ENCODE results near the gene M1AP. TPM values are rescaled to one million over a fixed set of nuclear protein-coding genes. Genes with fewer than 3 reads are reported as not detected.

The M1AP gene
- polyA plus RNA-seq, 1 of the 3 experiments (the other 2 are of a cell fraction): 0.02 TPM

DNA sequence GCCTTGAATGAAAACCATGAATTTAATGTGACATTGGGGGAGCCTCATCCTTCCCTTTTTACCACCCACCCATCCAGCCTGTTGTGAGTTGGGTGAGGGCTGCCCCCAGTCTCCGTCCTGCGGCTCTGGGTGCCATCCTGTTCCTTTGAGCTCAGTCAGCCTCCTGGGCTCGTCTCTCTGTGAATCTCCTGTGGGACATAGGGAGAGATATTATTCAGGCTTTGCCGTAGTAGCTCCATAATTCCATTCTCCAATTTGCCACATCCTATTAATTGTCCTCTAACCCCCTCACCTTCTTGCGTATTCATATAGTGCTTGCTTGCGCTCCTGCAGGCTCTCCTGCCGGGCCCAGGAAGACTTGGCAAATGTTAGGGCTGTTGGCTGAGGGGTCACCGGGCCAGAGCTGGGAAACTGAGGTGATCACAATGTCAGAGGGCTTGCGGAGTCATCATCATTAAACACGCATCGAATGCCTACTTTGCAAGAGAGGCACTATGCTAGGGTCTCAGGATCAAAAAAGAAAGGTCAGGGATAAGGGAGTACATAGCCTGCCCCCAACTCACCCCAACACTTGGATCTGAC, 121.4 kb downstream of the M1AP start:
- Histone ChIP-seq H3K27me3 (ENCODE audit: insufficient read depth) (no peaks in the 10 kb centered on the region), H3K4me2 (no peak overlapping the region), H3K9ac (no peak overlapping the region), H3K4me1 (ENCODE audit: control insufficient read depth in 1 of 2, insufficient read depth in 2 of 2, low read depth in 1 of 2, low read length in 1 of 2) (peaks cover 13 to 23% of the 10 kb centered on the region in 2 experiments), H3K27ac (ENCODE audit: low read depth in 2 of 2, low read length in 1 of 2) (no peak overlapping the region), H4K20me1 (ENCODE audit: insufficient read depth) (no peaks in the 10 kb centered on the region), H3K36me3 (replicated peaks in 1 of 2; ENCODE audit: control insufficient read depth in 1 of 2, insufficient read depth in 2 of 2, low read length in 1 of 2) (peaks cover 22 to 31% of the 10 kb centered on the region in 2 experiments), H3F3A (replicated peaks; ENCODE audit: insufficient read depth) (peaks cover 2% of the 10 kb centered on the region), H3K79me2 (ENCODE audit: insufficient read depth) (peaks cover 43% of the 10 kb centered on the region), H3K4me3 (ENCODE audit: low read depth in 2 of 2, low read length in 1 of 2) (no peak overlapping the region), H3K9me3 (no peaks in the 10 kb centered on the region), H3K9me2 (no peaks in the 10 kb centered on the region), H2AFZ (ENCODE audit: low read depth) (no peak overlapping the region)
- TF ChIP-seq, protein P1, sequence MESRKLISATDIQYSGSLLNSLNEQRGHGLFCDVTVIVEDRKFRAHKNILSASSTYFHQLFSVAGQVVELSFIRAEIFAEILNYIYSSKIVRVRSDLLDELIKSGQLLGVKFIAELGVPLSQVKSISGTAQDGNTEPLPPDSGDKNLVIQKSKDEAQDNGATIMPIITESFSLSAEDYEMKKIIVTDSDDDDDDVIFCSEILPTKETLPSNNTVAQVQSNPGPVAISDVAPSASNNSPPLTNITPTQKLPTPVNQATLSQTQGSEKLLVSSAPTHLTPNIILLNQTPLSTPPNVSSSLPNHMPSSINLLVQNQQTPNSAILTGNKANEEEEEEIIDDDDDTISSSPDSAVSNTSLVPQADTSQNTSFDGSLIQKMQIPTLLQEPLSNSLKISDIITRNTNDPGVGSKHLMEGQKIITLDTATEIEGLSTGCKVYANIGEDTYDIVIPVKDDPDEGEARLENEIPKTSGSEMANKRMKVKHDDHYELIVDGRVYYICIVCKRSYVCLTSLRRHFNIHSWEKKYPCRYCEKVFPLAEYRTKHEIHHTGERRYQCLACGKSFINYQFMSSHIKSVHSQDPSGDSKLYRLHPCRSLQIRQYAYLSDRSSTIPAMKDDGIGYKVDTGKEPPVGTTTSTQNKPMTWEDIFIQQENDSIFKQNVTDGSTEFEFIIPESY (IDR thresholded peaks at IDR 0.05; ENCODE audit: borderline replicate concordance, low read depth): no peak
- no peak for TF ChIP-seq GABPA (IDR thresholded peaks at IDR 0.05; ENCODE audit: low read depth)
- TF ChIP-seq NFIC (IDR thresholded peaks at IDR 0.05; ENCODE audit: borderline replicate concordance): no peak
- TF ChIP-seq EZH2phosphoT487 (IDR thresholded peaks at IDR 0.05; ENCODE audit: borderline replicate concordance, low read depth): no peak
- TF ChIP-seq RCOR1 (IDR thresholded peaks at IDR 0.05; ENCODE audit: low read length): no peak
- no peak for TF ChIP-seq TCF12 (IDR thresholded peaks at IDR 0.05)
- TF ChIP-seq JUND (IDR thresholded peaks at IDR 0.05): no peak
- TF ChIP-seq, protein P2, sequence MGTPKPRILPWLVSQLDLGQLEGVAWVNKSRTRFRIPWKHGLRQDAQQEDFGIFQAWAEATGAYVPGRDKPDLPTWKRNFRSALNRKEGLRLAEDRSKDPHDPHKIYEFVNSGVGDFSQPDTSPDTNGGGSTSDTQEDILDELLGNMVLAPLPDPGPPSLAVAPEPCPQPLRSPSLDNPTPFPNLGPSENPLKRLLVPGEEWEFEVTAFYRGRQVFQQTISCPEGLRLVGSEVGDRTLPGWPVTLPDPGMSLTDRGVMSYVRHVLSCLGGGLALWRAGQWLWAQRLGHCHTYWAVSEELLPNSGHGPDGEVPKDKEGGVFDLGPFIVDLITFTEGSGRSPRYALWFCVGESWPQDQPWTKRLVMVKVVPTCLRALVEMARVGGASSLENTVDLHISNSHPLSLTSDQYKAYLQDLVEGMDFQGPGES (IDR thresholded peaks at IDR 0.05; ENCODE audit: low read depth, low read length): no peak
- TF ChIP-seq, protein P3, sequence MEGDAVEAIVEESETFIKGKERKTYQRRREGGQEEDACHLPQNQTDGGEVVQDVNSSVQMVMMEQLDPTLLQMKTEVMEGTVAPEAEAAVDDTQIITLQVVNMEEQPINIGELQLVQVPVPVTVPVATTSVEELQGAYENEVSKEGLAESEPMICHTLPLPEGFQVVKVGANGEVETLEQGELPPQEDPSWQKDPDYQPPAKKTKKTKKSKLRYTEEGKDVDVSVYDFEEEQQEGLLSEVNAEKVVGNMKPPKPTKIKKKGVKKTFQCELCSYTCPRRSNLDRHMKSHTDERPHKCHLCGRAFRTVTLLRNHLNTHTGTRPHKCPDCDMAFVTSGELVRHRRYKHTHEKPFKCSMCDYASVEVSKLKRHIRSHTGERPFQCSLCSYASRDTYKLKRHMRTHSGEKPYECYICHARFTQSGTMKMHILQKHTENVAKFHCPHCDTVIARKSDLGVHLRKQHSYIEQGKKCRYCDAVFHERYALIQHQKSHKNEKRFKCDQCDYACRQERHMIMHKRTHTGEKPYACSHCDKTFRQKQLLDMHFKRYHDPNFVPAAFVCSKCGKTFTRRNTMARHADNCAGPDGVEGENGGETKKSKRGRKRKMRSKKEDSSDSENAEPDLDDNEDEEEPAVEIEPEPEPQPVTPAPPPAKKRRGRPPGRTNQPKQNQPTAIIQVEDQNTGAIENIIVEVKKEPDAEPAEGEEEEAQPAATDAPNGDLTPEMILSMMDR (IDR thresholded peaks at IDR 0.05): no peak
- TF ChIP-seq, protein P4, sequence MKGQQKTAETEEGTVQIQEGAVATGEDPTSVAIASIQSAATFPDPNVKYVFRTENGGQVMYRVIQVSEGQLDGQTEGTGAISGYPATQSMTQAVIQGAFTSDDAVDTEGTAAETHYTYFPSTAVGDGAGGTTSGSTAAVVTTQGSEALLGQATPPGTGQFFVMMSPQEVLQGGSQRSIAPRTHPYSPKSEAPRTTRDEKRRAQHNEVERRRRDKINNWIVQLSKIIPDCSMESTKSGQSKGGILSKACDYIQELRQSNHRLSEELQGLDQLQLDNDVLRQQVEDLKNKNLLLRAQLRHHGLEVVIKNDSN (IDR thresholded peaks at IDR 0.05; ENCODE audit: borderline replicate concordance, low read depth): no peak
- no peak for TF ChIP-seq YY1 (IDR thresholded peaks at IDR 0.05; ENCODE audit: low read depth)
- no peak for TF ChIP-seq RXRA (IDR thresholded peaks at IDR 0.05; ENCODE audit: borderline replicate concordance, low read depth)
- no peak for TF ChIP-seq SIN3A (IDR thresholded peaks at IDR 0.05; ENCODE audit: borderline replicate concordance, low read depth, low read length)
- no peak for TF ChIP-seq FOXJ3 (CRISPR knock-in tag; IDR thresholded peaks at IDR 0.05)
- no peak for TF ChIP-seq TAF1 (IDR thresholded peaks at IDR 0.05; ENCODE audit: borderline replicate concordance, low read depth, low read length)
- TF ChIP-seq RAD21 (IDR thresholded peaks at IDR 0.05; ENCODE audit: low read length): no peak
- no peak for TF ChIP-seq TEAD4 (IDR thresholded peaks at IDR 0.05; ENCODE audit: borderline replicate concordance, insufficient read depth)
- TF ChIP-seq ELF1 (IDR thresholded peaks at IDR 0.05): no peak
- WGBS (ENCODE audit: low lambda C conversion rate): 97% methylated on average over 11 of the region's 11 CpGs
- POLR2A ChIA-PET: interaction anchor here (0.7 to 1.3 kb wide), 4 partner anchors 9 to 18 kb away, joined by 3 to 5 read pairs (median 3); partner anchors contain the start of gene TLX2
- DNase-seq: no peak
- CTCF ChIA-PET: interaction anchor here (1.0 to 1.8 kb wide), 4 partner anchors 12 to 44 kb away, joined by 3 to 7 read pairs (median 5); partner anchors contain the start of genes CCDC142, PCGF1, TLX2 and TTC31

Data from SK-N-SH (cell line).